Measurements from ENCODE around the gene PNPLA2.

The PNPLA2 gene

DNA sequence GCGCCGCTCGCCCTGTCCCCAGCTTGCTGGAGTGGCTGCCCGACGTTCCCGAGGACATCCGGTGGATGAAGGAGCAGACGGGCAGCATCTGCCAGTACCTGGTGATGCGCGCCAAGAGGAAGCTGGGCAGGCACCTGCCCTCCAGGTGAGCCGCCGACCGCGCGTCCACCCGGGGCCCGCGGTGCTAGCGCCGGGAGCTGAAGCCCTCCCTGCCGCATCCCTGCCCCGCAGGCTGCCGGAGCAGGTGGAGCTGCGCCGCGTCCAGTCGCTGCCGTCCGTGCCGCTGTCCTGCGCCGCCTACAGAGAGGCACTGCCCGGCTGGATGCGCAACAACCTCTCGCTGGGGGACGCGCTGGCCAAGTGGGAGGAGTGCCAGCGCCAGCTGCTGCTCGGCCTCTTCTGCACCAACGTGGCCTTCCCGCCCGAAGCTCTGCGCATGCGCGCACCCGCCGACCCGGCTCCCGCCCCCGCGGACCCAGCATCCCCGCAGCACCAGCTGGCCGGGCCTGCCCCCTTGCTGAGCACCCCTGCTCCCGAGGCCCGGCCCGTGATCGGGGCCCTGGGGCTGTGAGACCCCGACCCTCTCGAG lies 5.7 kb downstream of the PNPLA2 start:
- TF ChIP-seq FOXP2 (optimal IDR thresholded peaks at IDR 0.05; ENCODE audit: control extremely low read depth, extremely low read length, insufficient read depth) (no peak), EZH2 (IDR thresholded peaks at IDR 0.05) (no peak)
- no peak for DNase-seq (ENCODE audit: low read depth, low spot score)
- Histone ChIP-seq H3K27ac (no peak overlapping the region), H3K36me3 (ENCODE audit: insufficient read depth, low read length) (no peaks in the 10 kb centered on the region; the same call in 1 of the 2 replicates), H3K4me3 (no peak overlapping the region), H3K9ac (ENCODE audit: insufficient read length) (no peak overlapping the region), H3K9me3 (ENCODE audit: low read depth, low read length) (no peaks in the 10 kb centered on the region)

DNA sequence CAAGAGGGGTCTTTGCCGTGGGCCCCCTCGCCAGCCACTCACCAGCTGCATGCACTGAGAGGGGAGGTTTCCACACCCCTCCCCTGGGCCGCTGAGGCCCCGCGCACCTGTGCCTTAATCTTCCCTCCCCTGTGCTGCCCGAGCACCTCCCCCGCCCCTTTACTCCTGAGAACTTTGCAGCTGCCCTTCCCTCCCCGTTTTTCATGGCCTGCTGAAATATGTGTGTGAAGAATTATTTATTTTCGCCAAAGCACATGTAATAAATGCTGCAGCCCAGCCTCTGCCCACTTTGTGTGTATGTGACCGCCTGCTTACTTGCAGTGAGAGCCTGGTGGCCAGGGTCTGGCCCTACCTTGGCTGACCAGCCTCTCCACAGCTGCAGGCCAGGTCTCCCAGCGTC lies 6.2 kb downstream of the PNPLA2 start:
- no peak overlapping the region for H3K9ac ChIP-seq (ENCODE audit: insufficient read length)
- H3K9me3 ChIP-seq (ENCODE audit: low read depth, low read length) = no peaks in the 10 kb centered on the region
- H3K4me3 ChIP-seq = no peak overlapping the region
- no peak for TF ChIP-seq FOXP2 (optimal IDR thresholded peaks at IDR 0.05; ENCODE audit: control extremely low read depth, extremely low read length, insufficient read depth)
- TF ChIP-seq POLR2AphosphoS5 (IDR thresholded peaks at IDR 0.05; ENCODE audit: borderline replicate concordance, low read depth, low read length) = no peak
- no peak for TF ChIP-seq EZH2 (IDR thresholded peaks at IDR 0.05)
- no peak overlapping the region for H3K27ac ChIP-seq
- DNase-seq (ENCODE audit: low read depth, low spot score) = no peak
- no peaks in the 10 kb centered on the region; the same call in 1 of the 2 replicates for H3K36me3 ChIP-seq (ENCODE audit: insufficient read depth, low read length)

DNA sequence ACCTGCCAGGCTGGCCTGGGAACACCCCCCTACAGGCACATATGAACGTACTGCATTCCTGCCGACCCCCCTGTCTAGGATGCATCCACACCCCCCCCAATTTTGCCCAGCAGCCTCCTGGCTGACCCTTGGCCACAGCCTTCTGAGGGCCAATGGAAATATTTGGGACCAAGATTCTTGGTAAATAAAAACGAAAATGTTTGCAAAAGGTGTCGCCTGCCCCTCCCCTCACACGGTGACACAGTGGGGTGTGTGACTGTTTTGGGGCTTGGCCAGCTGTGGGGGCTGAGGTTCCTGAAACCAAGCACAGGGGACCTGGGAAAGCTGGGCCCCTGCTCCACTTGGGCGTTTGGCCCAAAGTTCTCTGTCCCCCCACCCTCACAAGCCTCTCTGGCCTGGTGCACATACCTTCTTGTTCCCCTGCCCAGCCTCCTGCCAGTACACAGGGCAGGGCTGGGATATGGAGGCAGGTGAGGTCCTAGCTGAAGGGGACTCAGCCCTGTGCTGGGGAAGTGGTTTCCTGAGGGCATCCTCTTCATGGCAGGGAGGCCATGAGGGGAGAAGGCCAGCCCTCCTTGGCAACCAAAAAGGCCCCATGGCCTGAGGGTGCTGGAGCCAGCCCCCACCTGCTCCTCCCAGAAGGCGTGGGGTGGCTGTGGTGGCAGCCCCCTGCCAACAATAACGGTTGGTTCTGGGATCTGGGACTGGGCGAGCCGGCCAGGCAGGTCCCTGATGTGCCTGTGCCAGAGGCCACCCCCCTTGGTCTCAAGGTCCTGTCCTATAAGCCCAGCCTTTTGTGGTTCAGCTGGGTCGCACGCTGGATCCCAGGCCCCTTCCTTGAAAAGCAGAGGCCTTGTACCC lies 6.9 kb downstream of the PNPLA2 start:
- Histone ChIP-seq H3K9me3 (ENCODE audit: low read depth, low read length) (no peaks in the 10 kb centered on the region), H3K4me3 (no peak overlapping the region), H3K27ac (no peak overlapping the region), H3K36me3 (ENCODE audit: insufficient read depth, low read length) (no peaks in the 10 kb centered on the region; the same call in 1 of the 2 replicates), H3K9ac (ENCODE audit: insufficient read length) (no peak overlapping the region)
- TF ChIP-seq FOXP2 (optimal IDR thresholded peaks at IDR 0.05; ENCODE audit: control extremely low read depth, extremely low read length, insufficient read depth) = no peak
- DNase-seq (ENCODE audit: low read depth, low spot score) = no peak

DNA sequence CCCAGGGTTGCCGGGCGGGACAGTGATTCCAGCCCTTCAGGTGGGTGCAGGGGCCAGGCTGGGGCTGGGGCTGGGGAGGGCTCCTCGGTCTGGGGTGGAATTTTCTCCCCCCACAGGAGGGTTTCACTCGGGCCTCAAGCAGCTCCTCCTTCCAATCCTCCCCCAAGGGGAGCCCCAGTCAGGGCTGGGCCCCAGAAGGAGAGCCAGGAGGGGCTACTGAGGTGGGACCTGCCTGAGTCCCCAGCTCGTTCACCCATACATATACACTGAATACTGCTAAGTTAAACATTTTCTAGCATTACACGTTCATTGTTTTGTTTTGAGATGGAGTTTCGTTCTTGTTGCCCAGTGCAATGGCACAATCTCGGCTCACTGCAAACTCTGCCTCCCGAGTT lies 7.5 kb downstream of the PNPLA2 start:
- Histone ChIP-seq H3K36me3 (ENCODE audit: insufficient read depth, low read length) (no peaks in the 10 kb centered on the region; the same call in 1 of the 2 replicates), H3K9ac (ENCODE audit: insufficient read length) (no peak overlapping the region), H3K9me3 (ENCODE audit: low read depth, low read length) (no peaks in the 10 kb centered on the region), H3K4me3 (no peak overlapping the region), H3K27ac (no peak overlapping the region)
- DNase-seq (ENCODE audit: low read depth, low spot score) = no peak
- no peak for TF ChIP-seq FOXP2 (optimal IDR thresholded peaks at IDR 0.05; ENCODE audit: control extremely low read depth, extremely low read length, insufficient read depth)
- TF ChIP-seq EZH2 (IDR thresholded peaks at IDR 0.05) = no peak

DNA sequence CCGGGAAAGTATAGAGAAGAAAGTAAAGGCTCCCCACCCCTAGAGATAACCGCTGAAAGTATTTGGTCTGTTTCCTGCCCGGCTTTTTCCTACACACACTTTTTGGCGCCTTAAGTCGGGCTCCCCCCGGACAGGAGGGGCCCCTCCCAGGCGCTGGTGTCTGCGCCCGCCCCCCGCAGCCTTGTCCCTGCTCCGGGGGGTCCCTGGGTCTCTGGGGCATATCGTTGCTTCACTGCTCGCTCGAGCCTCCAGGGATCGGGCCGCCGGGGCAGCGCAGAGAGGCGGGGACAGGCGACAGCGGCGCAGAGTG lies 8.1 kb downstream of the PNPLA2 start:
- no peak for DNase-seq (ENCODE audit: low read depth, low spot score)
- no peak overlapping the region for H3K27ac ChIP-seq
- H3K4me3 ChIP-seq = peak overlapping the region; percentile 70
- H3K9ac ChIP-seq (ENCODE audit: insufficient read length) = peak overlapping the region; percentile 32
- no peaks in the 10 kb centered on the region; the same call in 1 of the 2 replicates for H3K36me3 ChIP-seq (ENCODE audit: insufficient read depth, low read length)
- no peak for TF ChIP-seq FOXP2 (optimal IDR thresholded peaks at IDR 0.05; ENCODE audit: control extremely low read depth, extremely low read length, insufficient read depth)
- TF ChIP-seq EZH2 (IDR thresholded peaks at IDR 0.05) = no peak
- TF ChIP-seq POLR2AphosphoS5 (IDR thresholded peaks at IDR 0.05; ENCODE audit: borderline replicate concordance, low read depth, low read length) = no peak
- no peaks in the 10 kb centered on the region for H3K9me3 ChIP-seq (ENCODE audit: low read depth, low read length)

DNA sequence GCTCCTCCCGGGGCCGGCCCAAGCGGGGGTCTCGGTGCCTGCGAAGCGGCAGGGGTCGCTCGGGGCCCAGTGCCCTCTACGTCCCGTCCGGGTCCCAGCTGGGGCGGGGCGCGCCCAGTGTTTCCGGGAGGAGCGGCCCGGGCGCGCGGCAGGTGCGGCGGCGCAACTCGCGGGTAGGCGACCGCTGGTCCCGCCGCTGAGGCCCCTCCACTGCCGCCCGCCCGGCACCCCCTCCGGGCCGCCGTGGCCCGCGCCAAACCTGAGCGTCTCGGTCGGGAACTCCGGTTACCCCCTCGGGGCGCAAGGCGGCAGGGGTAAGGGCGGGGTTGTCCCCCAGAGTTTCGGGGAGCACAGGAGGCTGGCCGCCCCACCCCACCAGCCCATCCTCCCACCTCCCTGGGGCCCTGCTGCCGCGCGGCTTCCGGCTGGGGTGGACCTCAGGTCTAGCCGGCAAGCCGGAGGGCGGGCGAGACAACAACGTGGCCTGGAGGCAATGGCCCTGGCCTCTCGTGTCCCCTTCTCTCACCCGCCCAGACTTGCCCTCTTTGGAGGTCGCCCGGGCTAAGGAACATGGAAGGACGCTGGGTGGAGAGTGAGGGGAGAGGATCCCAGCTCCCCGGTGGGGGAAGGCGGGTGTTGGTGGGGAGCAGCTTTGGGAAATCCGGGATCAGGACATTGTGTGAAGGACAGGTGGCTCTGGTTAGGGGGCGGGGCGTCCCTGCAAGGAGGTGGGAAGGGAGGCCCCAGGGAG lies 8.6 kb downstream of the PNPLA2 start:
- DNase-seq (ENCODE audit: low read depth, low spot score) = no peak
- no peak for TF ChIP-seq FOXP2 (optimal IDR thresholded peaks at IDR 0.05; ENCODE audit: control extremely low read depth, extremely low read length, insufficient read depth)
- TF ChIP-seq POLR2AphosphoS5 (IDR thresholded peaks at IDR 0.05; ENCODE audit: borderline replicate concordance, low read depth, low read length) = no peak
- no peak for TF ChIP-seq EZH2 (IDR thresholded peaks at IDR 0.05)
- no peaks in the 10 kb centered on the region for H3K9me3 ChIP-seq (ENCODE audit: low read depth, low read length)
- H3K9ac ChIP-seq (ENCODE audit: insufficient read length) = peak overlapping the region; percentile 32
- H3K27ac ChIP-seq = no peak overlapping the region
- peak overlapping the region; percentile 70 for H3K4me3 ChIP-seq
- no peaks in the 10 kb centered on the region; the same call in 1 of the 2 replicates for H3K36me3 ChIP-seq (ENCODE audit: insufficient read depth, low read length)

DNA sequence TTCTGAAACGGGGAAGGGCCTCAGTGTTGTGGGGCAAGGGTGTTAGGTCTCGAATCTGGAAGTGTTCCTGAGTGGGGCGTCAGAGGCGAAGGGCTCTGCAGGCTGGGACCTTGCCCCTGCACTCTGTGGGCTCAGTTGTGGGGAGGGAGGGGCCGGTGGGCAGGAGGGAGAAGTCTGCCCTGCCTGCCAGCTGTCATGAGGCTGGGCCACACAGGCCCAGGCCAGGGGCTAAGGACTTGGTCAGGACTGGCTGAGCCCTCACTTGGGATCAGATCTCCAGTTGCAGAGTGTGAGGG lies 9.1 kb downstream of the PNPLA2 start, which contains the start of gene CRACR2B:
TSS of gene CRACR2B (plus strand) at position 23 of the 296 bp plus-strand sequence. CDS start 689 bp downstream, outside the sequence.
- Histone ChIP-seq H3K27ac (no peak within 1 kb of the TSS), H3K9me3 (ENCODE audit: low read depth, low read length) (no peaks in the 10 kb centered on the region), H3K4me3 (peak within 1 kb of the TSS; percentile 86), H3K36me3 (ENCODE audit: insufficient read depth, low read length) (no peaks in the 10 kb centered on the region; the same call in 1 of the 2 replicates), H3K9ac (ENCODE audit: insufficient read length) (peak within 1 kb of the TSS; percentile 32)
- no peak for TF ChIP-seq POLR2AphosphoS5 (IDR thresholded peaks at IDR 0.05; ENCODE audit: borderline replicate concordance, low read depth, low read length)
- TF ChIP-seq FOXP2 (optimal IDR thresholded peaks at IDR 0.05; ENCODE audit: control extremely low read depth, extremely low read length, insufficient read depth) = no peak
- TF ChIP-seq EZH2 (IDR thresholded peaks at IDR 0.05) = no peak
- DNase-seq (ENCODE audit: low read depth, low spot score) = no peak

DNA sequence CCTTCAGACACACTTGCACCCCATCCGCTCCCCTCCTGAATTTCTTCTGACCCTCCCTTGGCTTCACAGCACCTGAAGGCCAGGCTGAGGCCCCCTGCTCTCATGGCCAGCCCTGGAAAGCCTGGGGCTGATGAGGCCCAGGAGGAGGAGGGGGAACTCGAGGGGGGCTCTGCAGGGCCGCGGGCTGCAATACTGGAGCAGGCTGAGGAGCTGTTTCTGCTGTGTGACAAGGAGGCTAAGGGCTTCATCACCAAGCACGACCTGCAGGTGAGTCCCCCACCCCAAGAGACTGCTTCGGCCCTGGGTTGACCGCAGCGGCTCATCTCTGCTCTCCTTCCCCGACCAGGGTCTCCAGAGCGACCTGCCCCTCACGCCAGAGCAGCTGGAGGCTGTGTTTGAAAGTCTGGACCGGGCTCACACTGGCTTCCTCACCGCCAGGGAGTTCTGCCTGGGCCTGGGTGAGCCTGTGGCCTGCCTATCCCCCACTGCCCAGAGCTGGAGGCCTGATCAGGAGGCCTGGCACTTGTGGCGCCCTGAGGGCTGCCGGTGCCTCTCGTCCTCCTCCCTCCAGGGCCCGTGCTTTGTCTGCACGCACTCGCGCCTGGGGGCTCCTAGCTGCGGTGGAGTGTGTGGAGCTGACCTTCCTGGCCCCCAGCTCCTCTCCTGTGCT lies 9.9 kb downstream of the PNPLA2 start:
- TF ChIP-seq EZH2 (IDR thresholded peaks at IDR 0.05) = no peak
- Histone ChIP-seq H3K36me3 (ENCODE audit: insufficient read depth, low read length) (no peaks in the 10 kb centered on the region; the same call in 1 of the 2 replicates), H3K9ac (ENCODE audit: insufficient read length) (no peak overlapping the region), H3K9me3 (ENCODE audit: low read depth, low read length) (no peaks in the 10 kb centered on the region), H3K4me3 (peak overlapping the region; percentile 86), H3K27ac (no peak overlapping the region)
- no peak for DNase-seq (ENCODE audit: low read depth, low spot score)
